Ectodermal cell (in vitro differentiated cells): ENCODE data around the gene IL32.
"Not testable (repeated sequence)": the region's sequence is repeated elsewhere in the genome, so short reads cannot be mapped to it uniquely, and the experiment has no call there.

Source experiments
- H3K27ac ChIP-seq: 2 replicates; pipeline ENCODE4 v1.7.0; 2013; ENCODE audit warnings: mild to moderate bottlenecking, low read depth, low read length; ENCODE audit not compliant: insufficient read depth, poor library complexity, severe bottlenecking
- H3K27me3 ChIP-seq: 2 replicates; pipeline ENCODE4 v1.7.0; 2013; ENCODE audit warnings: mild to moderate bottlenecking, low read length; ENCODE audit not compliant: insufficient read depth, control insufficient read depth, poor library complexity, severe bottlenecking
- H3K36me3 ChIP-seq: one replicate; pipeline ENCODE4 v1.7.0; 2013; ENCODE audit warnings: low read length; ENCODE audit not compliant: control insufficient read depth, insufficient read depth
- H3K4me1 ChIP-seq: one replicate; pipeline ENCODE4 v1.7.0; 2013; ENCODE audit warnings: low read length; ENCODE audit not compliant: control insufficient read depth, insufficient read depth
- H3K4me3 ChIP-seq: 2 replicates; pipeline ENCODE4 v1.7.0; 2013; ENCODE audit warnings: low read depth, low read length, control low read depth; ENCODE audit not compliant: insufficient read depth
- H3K9me3 ChIP-seq: 2 replicates; pipeline ENCODE4 v1.7.0; 2013; ENCODE audit warnings: mild to moderate bottlenecking, low read length, moderate library complexity; ENCODE audit not compliant: control insufficient read depth
- WGBS, 2 experiments: methylation state at CpG; one replicate each; pipeline ENCODE4 v1.1.7; 2013; ENCODE audit warnings: missing lambda C conversion rate in 2 of 2; 5-methylcytosine and 5-hydroxymethylcytosine counted together

Gene IL32

GRCh38 chr16:3072148-3072547, 6.7 kb downstream of the IL32 start:
- H3K9me3 ChIP-seq, H3K27ac ChIP-seq, H3K36me3 ChIP-seq, H3K4me1 ChIP-seq, H3K4me3 ChIP-seq, H3K27me3 ChIP-seq: not testable (repeated sequence)
- 90 to 95% methylated on average over 3 of the region's 4 CpGs for WGBS, 2 experiments

DNA sequence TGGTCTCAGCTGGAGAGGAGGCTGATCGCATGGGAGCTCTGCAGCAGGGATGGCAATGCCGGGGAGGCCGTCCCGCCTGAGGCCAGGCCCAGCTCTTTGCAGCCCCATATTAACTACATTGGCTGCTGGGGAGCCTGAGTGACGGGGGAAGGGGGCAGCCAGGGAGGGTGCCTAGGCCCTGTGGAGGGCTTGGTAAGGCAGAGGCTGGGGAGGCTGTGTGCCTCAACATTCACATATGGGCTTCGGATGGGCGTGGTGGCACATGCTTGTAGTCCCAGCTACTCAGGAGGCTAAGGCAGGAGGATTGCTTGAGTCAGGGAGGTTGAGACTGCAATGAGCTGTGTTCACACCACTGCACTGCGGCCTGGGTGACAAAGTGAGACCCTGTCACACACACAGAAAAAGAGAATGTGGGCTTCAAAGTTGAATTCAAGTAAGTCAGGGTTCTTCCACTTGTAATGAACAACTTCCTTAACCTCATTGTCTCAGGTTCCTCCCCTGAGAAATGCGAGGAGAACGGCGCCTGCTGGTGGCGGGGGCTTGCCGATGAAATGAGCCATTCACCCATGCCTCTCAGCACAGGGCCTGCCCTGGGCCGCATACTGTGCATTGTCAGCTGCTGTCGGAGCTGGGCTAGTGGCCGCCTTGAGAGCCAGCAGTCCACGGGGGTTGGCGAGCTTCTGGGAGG, 7.3 kb downstream of the IL32 start:
- not testable (repeated sequence) for H3K27me3 ChIP-seq, H3K9me3 ChIP-seq, H3K27ac ChIP-seq, H3K36me3 ChIP-seq, H3K4me3 ChIP-seq, H3K4me1 ChIP-seq
- 71 to 72% methylated on average over 7 to 12 of the region's 18 CpGs for WGBS, 2 experiments

DNA sequence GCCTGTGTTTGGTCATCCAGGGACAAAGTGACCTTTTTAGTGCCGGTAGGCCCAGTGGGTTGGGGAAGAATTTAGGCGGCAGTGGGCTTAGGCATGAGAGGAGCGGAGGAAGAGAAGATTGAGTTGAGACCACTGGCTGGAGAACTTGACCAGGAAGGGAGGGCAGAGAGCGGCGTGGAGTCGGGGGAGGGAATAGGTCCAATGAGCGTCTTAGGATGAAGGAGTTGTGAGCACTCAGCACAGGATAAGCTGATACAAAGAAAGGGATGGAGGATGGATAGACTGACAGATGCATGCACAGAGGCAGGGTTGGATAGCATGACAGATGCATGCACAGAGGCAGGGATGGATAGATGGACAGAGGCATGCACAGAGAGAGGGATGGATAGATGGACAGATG, 8.0 kb downstream of the IL32 start:
- H3K4me1 ChIP-seq, result no peaks in the 10 kb centered on the region
- H3K9me3 ChIP-seq, result no peaks in the 10 kb centered on the region
- no peak overlapping the region for H3K27ac ChIP-seq
- no peaks in the 10 kb centered on the region for H3K27me3 ChIP-seq
- 91 to 95% methylated on average over 7 of the region's 7 CpGs for WGBS, 2 experiments
- no peaks in the 10 kb centered on the region for H3K36me3 ChIP-seq
- no peak overlapping the region for H3K4me3 ChIP-seq

GRCh38 chr16:3074860-3075522, 9.6 kb downstream of the IL32 start:
- no peaks in the 10 kb centered on the region for H3K36me3 ChIP-seq
- no peak overlapping the region for H3K27ac ChIP-seq
- H3K4me3 ChIP-seq, result no peak overlapping the region
- H3K4me1 ChIP-seq, result no peaks in the 10 kb centered on the region
- H3K27me3 ChIP-seq, result no peaks in the 10 kb centered on the region
- WGBS, 2 experiments, result 81 to 86% methylated on average over 9 of the region's 9 CpGs
- H3K9me3 ChIP-seq, result no peaks in the 10 kb centered on the region

DNA sequence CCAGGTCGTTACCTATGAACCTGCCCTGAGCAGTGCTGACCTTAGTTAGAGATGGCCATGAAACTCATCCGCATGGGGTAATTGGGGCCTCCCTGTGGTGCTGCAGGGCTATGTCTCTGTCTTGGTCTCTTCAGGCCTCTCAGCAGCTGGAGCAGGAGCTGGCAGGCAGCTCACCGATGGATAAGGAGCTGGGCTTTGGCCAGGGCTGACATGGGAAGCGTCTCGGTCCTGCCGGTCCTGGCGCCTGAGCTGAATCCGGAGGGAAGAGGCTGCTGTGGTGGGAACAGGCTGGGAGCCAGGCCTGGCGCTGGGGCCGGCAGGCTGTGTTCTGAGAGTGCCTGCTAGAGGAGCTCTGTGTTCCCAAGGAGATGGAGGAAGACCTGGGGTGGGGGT, 10.1 kb downstream of the IL32 start:
- 56 to 60% methylated on average over 10 of the region's 10 CpGs for WGBS, 2 experiments
- H3K27me3 ChIP-seq, result no peaks in the 10 kb centered on the region
- no peak overlapping the region for H3K4me3 ChIP-seq
- no peaks in the 10 kb centered on the region for H3K9me3 ChIP-seq
- H3K36me3 ChIP-seq, result no peaks in the 10 kb centered on the region
- H3K4me1 ChIP-seq, result no peaks in the 10 kb centered on the region
- no peak overlapping the region for H3K27ac ChIP-seq

GRCh38 chr16:3075946-3076345, 10.5 kb downstream of the IL32 start:
- WGBS, 2 experiments, result 93 to 96% methylated on average over 6 of the region's 6 CpGs
- H3K9me3 ChIP-seq, H3K4me3 ChIP-seq, H3K27ac ChIP-seq, H3K4me1 ChIP-seq, H3K27me3 ChIP-seq, H3K36me3 ChIP-seq: not testable (repeated sequence)

DNA sequence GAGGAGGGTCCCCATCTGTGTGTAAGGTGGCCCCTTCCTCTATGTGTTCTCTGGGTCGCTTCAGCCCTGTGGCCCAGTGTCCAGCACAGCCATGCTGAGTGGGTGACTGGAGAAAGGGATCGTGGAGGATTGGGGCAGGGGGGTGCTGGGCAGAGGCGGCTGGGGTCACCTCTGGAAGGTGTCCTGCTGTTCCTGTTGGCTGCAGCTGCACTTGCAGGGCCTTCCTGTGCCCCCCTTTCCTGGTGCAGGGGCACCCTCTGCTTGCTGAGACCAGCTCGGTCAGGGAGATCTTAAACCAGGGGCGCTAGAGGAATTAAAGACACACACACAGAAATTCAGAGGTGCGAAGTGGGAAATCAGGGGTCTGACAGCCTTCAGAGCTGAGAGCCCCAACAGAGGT, 11.1 kb downstream of the IL32 start:
- Histone ChIP-seq H3K4me3 (no peak overlapping the region), H3K36me3 (no peaks in the 10 kb centered on the region), H3K4me1 (no peaks in the 10 kb centered on the region), H3K27ac (no peak overlapping the region), H3K9me3 (no peaks in the 10 kb centered on the region), H3K27me3 (no peaks in the 10 kb centered on the region)
- WGBS, 2 experiments, result 74% methylated on average over 6 of the region's 6 CpGs

- Histone ChIP-seq H3K4me1 (no peaks in the 10 kb centered on the region), H3K9me3 (no peaks in the 10 kb centered on the region), H3K4me3 (no peak overlapping the region), H3K27ac (no peak overlapping the region), H3K27me3 (no peaks in the 10 kb centered on the region), H3K36me3 (no peaks in the 10 kb centered on the region)
- WGBS, 2 experiments, result 93% methylated on average over 17 of the region's 17 CpGs
Observed at GRCh38 chr16:3080024-3080423, 14.6 kb downstream of the IL32 start.

DNA sequence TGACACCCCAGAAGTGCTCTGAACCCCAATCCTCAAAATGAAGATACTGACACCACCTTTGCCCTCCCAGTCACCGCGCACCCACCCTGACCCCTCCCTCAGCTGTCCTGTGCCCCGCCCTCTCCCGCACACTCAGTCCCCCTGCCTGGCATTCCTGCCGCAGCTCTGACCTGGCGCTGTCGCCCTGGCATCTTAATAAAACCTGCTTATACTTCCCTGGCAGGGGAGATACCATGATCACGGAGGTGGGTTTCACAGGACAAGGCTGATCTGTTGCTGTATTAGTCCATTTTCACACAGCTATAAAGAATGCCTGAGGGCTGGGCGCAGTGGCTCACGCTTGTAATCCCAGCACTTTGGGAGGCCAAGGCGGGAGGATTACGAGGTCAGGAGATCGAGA, 16.5 kb downstream of the IL32 start:
- not testable (repeated sequence) for H3K4me3 ChIP-seq, H3K4me1 ChIP-seq, H3K27ac ChIP-seq, H3K9me3 ChIP-seq, H3K36me3 ChIP-seq, H3K27me3 ChIP-seq
- WGBS, 2 experiments, result 92 to 95% methylated on average over 13 of the region's 13 CpGs

DNA sequence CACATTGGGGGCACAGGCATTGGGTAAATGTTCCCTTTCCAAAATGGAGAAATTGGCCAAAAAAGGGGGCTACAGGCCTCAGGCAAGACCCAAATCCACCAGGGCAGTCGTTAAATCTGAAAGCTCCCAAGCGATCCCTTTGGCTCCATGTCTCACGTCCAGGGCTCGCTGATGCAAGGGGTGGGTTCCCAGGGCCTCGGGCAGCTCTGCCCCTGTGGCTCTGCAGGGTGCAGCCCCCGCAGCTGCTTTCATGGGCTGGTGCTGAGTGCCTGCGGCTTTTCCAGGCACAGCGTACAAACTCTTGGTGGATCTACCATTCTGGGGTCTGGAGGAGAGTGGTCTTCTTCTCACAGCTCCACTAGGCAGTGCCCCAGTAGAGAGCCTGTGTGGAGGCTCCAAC, 18.0 kb downstream of the IL32 start:
- H3K27ac ChIP-seq, H3K4me1 ChIP-seq: not testable (repeated sequence)
- WGBS, 2 experiments, result 91 to 94% methylated on average over 8 of the region's 8 CpGs

More for the DNA sequence above, 18.0 kb downstream of the IL32 start:
- H3K4me3 ChIP-seq, H3K36me3 ChIP-seq, H3K27me3 ChIP-seq, H3K9me3 ChIP-seq: not testable (repeated sequence)
